B cell (primary cell): ENCODE results near the gene CERK. TPM values are rescaled to one million over a fixed set of nuclear protein-coding genes. Genes with fewer than 3 reads are reported as not detected.

Experiments
- ATAC-seq: fragments of 200-7000 bp; cut with Tn5 transposase; one replicate; pipeline ENCODE4 v1.10.0; 2021; ENCODE audit warnings: low read depth, mild to moderate bottlenecking, moderate number of reproducible peaks, moderate library complexity
- CTCF ChIA-PET: fragments of 350-600 bp; sonication (Branson Sonifier 250); formaldehyde crosslinking; loops from one replicate; lab custom pipeline; 2021; ENCODE audit warnings: antibody characterized with exemption, inconsistent platforms; lab: Charles Lee
- POLR2A ChIA-PET: fragments of 350-600 bp; sonication (Branson Sonifier 250); formaldehyde crosslinking; loops from one replicate; lab custom pipeline; 2021; ENCODE audit warnings: antibody characterized with exemption; lab: Charles Lee
- DNase-seq: peaks from one replicate; pipeline ENCODE4 v3.0.0; 2013
- H2AFZ ChIP-seq: 2 replicates; pipeline ENCODE4 v1.6.1; 2012; ENCODE audit warnings: mild to moderate bottlenecking, low read depth, low read length; ENCODE audit not compliant: insufficient read depth, poor library complexity, severe bottlenecking
- H3K27ac ChIP-seq, 2 donors: 1 replicate in 1 of 2; 2 replicates in 1 of 2; pipeline ENCODE4 v1.5.1; 2012 to 2013; ENCODE audit warnings: low read length in 2 of 2, mild to moderate bottlenecking in 2 of 2, moderate library complexity in 1 of 2
- H3K27me3 ChIP-seq, 4 experiments: fragments of 200-600 bp in 1 of 4; sonication (generic) in 1 of 4; replicated peaks in 1 of 4; 1 replicate in 2 of 4; 2 replicates in 2 of 4; pipeline versions ENCODE4 v1.6.1 to v1.7.0; 2013 to 2016; ENCODE audit warnings: low read length in 3 of 4, mild to moderate bottlenecking in 2 of 4, mixed read lengths in 1 of 4, moderate library complexity in 1 of 4; ENCODE audit not compliant: insufficient read depth in 4 of 4, control insufficient read depth in 3 of 4; ENCODE audit errors: control extremely low read depth in 1 of 4
- H3K36me3 ChIP-seq, 2 experiments: replicated peaks in 1 of 2; 1 replicate in 1 of 2; 2 replicates in 1 of 2; pipeline versions ENCODE4 v1.6.1 to v1.7.1; 2013; ENCODE audit warnings: low read length in 1 of 2; ENCODE audit not compliant: insufficient read depth in 2 of 2, control insufficient read depth in 1 of 2; ENCODE audit errors: control extremely low read depth in 1 of 2, extremely low read depth in 1 of 2
- H3K4me1 ChIP-seq, 2 donors: fragments of 200-600 bp in 1 of 2; sonication (generic) in 1 of 2; 1 replicate in 1 of 2; 2 replicates in 1 of 2; pipeline versions ENCODE4 v1.5.1 to v1.6.1; 2013 to 2017; ENCODE audit warnings: low read length in 2 of 2; ENCODE audit not compliant: control insufficient read depth in 2 of 2, insufficient read depth in 2 of 2
- H3K4me2 ChIP-seq: replicated peaks from 2 replicates; pipeline ENCODE3; 2012; ENCODE audit warnings: mild to moderate bottlenecking, low read depth, low read length; ENCODE audit not compliant: poor library complexity, severe bottlenecking
- H3K4me3 ChIP-seq, 5 experiments: fragments of 200-600 bp in 1 of 5; sonication (generic) in 1 of 5; 1 replicate in 3 of 5; 2 replicates in 2 of 5; pipeline versions ENCODE4 v1.5.1 to v1.7.0; 2011 to 2016; ENCODE audit warnings: low read length in 4 of 5, mild to moderate bottlenecking in 4 of 5, low read depth in 2 of 5, control low read depth in 1 of 5, moderate library complexity in 1 of 5; ENCODE audit not compliant: insufficient read depth in 1 of 5; ENCODE audit errors: control extremely low read depth in 1 of 5, extremely low read depth in 1 of 5
- H3K79me2 ChIP-seq: fragments of 200-600 bp; sonication (generic); one replicate; pipeline ENCODE4 v1.6.0; 2016; ENCODE audit warnings: low read length; ENCODE audit not compliant: control insufficient read depth, insufficient read depth
- H3K9ac ChIP-seq: fragments of 200-600 bp; sonication (generic); 2 replicates; pipeline ENCODE4 v1.6.1; 2017; ENCODE audit warnings: mild to moderate bottlenecking, low read length, moderate library complexity
- H3K9me3 ChIP-seq, 3 donors: one replicate each; pipeline versions ENCODE4 v1.6.1 to v1.7.1; 2013; ENCODE audit warnings: low read length in 2 of 3; ENCODE audit not compliant: control insufficient read depth in 2 of 3, insufficient read depth in 1 of 3; ENCODE audit errors: control extremely low read depth in 1 of 3
- H4K20me1 ChIP-seq: 2 replicates; pipeline ENCODE4 v1.6.0; 2012; ENCODE audit warnings: mild to moderate bottlenecking, low read length; ENCODE audit not compliant: insufficient read depth, control insufficient read depth, poor library complexity, severe bottlenecking
- H3K27ac Mint-ChIP-seq: one replicate; pipeline ENCODE4 v1.8.0; 2021; ENCODE audit warnings: mixed read lengths
- H3K27me3 Mint-ChIP-seq: one replicate; pipeline ENCODE4 v1.8.0; 2021; ENCODE audit warnings: mixed read lengths
- H3K4me1 Mint-ChIP-seq: one replicate; pipeline ENCODE4 v1.8.0; 2021; ENCODE audit warnings: mixed read lengths
- H3K4me3 Mint-ChIP-seq: one replicate; pipeline ENCODE4 v1.8.0; 2021; ENCODE audit warnings: mixed read lengths
- H3K9me3 Mint-ChIP-seq: one replicate; pipeline ENCODE4 v1.8.0; 2022; ENCODE audit warnings: mixed read lengths; ENCODE audit not compliant: insufficient read depth
- CTCF ChIP-seq: fragments of 200-600 bp; IDR thresholded peaks from one replicate; pipeline ENCODE4 v1.8.0; 2022; ENCODE audit warnings: antibody characterized with exemption, mild to moderate bottlenecking
- EZH2 ChIP-seq: IDR thresholded peaks from 2 replicates; pipeline ENCODE4 v1.6.1; 2012; ENCODE audit warnings: borderline replicate concordance, low read depth, mild to moderate bottlenecking, moderate library complexity, low read length; ENCODE audit not compliant: insufficient read depth, poor library complexity, severe bottlenecking
- WGBS: methylation state at CpG from one replicate; pipeline ENCODE4 v1.1.5; 2013; ENCODE audit warnings: missing lambda C conversion rate; ENCODE audit not compliant: insufficient coverage; 5-methylcytosine and 5-hydroxymethylcytosine counted together
- intact Hi-C: fragments of 100-400 bp; cut with micrococcal nuclease; formaldehyde crosslinking; loops from one replicate; pipeline ENCODE4 v1.10.0; 2022
- polyA plus RNA-seq: library from polyadenylated mRNA; depleted of rRNA; stranded (reverse); fragments of >200 nt; gene quantifications from 2 replicates; pipeline ENCODE4 v1.2.3, GENCODE V29; 2012
- total RNA-seq, 2 donors: library from RNA; stranded (reverse); fragments of 120-200 nt in 1 of 2; gene quantifications; 1 replicate in 1 of 2; 2 replicates in 1 of 2; pipeline versions ENCODE4 v1.2.3 to v1.2.4, GENCODE V29; 2013 to 2022

CERK gene
- total and polyA plus RNA-seq, 2 donors (not counting 1 experiment from before 2014, with no cell fraction given): 23.2 to 48.3 TPM

DNA sequence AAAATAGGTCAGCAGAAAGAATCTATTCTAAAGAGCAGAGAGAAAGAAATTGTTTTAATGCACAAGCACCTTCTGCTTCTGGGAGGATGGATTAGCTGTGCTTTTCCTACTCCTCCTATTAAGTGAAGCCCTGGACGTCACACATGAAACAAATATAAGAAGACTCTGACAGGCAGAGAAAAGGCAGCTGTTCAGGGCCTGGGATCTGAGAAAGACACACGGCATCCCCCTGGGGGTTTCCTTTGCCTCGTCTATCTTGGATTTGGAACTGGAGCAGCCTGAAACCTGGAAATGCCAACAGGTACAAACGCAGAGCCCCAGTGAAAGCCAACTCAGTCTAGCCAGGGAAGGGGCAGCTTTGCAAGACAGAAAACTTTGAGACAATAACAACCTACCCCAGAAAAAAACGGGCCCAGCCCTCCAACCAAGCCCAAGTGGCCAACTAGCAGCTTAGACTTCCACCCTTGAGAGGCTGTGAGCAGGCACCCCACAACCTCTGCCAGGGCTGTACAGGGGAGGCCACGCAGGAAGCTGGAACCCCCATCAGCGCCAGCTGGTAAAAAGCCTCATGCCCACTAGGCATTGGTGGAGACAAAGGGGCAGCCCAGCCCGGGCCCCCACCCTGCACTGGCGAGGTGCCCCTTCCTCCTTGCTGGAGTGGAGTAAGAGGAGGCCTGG lies 7.3 kb downstream of the CERK start:
- Histone ChIP-seq H3K27ac (no peak overlapping the region), H3K36me3 (peaks cover 0 to 27% of the 10 kb centered on the region in 2 experiments), H3K79me2 (peaks cover 82% of the 10 kb centered on the region), H2AFZ (no peak overlapping the region), H3K4me3 (no peak overlapping the region), H3K9me3 (no peaks in the 10 kb centered on the region), H3K4me2 (no peak overlapping the region), H3K9ac (no peak overlapping the region), H4K20me1 (peaks cover 93% of the 10 kb centered on the region), H3K27me3 (no peaks in the 10 kb centered on the region), H3K4me1 (peaks cover 28 to 37% of the 10 kb centered on the region in 2 donors)
- ChIA-PET POLR2A (no interaction called here), CTCF (interaction anchor here (0.9 to 1.8 kb wide), 2 partner anchors 72 to 167 kb away, joined by 3 to 6 read pairs; no protein-coding TSS in a partner anchor)
- 83% methylated on average over 9 of the region's 9 CpGs for WGBS
- Mint-ChIP-seq H3K4me3 (no peak overlapping the region), H3K27ac (no peak overlapping the region), H3K4me1 (peaks cover 57% of the 10 kb centered on the region), H3K9me3 (no peaks in the 10 kb centered on the region), H3K27me3 (no peaks in the 10 kb centered on the region)
- TF ChIP-seq EZH2 (no peak), CTCF (no peak)
- intact Hi-C loops: no loop called here
- no peak for ATAC-seq
- no peak for DNase-seq

DNA sequence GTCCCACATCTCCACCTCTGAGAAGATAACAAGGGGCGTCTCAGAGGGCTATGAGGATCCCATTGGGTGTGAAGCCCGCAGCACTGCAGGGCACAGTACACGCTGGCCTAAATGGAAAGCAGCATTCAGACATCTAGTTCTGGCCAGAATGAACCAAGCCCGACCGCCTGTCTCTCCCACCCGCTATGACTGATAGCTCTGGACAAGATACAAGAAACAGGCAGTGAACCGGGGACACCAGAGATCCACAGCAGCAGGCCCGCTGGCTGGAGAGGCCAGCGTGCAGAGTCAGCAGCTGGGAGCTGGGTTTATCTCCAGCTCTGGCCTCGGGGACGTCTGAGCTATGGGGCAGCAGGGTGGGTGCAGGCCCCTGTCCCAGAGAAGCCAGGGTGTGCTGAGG lies 9.6 kb downstream of the CERK start:
- peaks cover 93% of the 10 kb centered on the region for H4K20me1 ChIP-seq
- H3K36me3 ChIP-seq: peaks cover 2 to 34% of the 10 kb centered on the region in 2 experiments
- ChIA-PET CTCF (interaction anchor here (1.7 kb wide), 1 partner anchor 165 kb away, joined by 8 read pairs; no protein-coding TSS in a partner anchor), POLR2A (no interaction called here)
- intact Hi-C loops: no loop called here
- H3K4me1 ChIP-seq: peaks cover 7 to 15% of the 10 kb centered on the region in 2 donors
- H3K79me2 ChIP-seq: peaks cover 99% of the 10 kb centered on the region
- 98% methylated on average over 11 of the region's 11 CpGs for WGBS
- Mint-ChIP-seq H3K27me3 (no peaks in the 10 kb centered on the region), H3K4me1 (peaks cover 39% of the 10 kb centered on the region), H3K4me3 (no peak overlapping the region), H3K27ac (no peak overlapping the region), H3K9me3 (no peaks in the 10 kb centered on the region)
- H3K9ac ChIP-seq: no peak overlapping the region
- no peaks in the 10 kb centered on the region for H3K9me3 ChIP-seq
- H3K4me2 ChIP-seq: no peak overlapping the region
- no peak overlapping the region for H3K27ac ChIP-seq
- no peak for ATAC-seq
- no peak overlapping the region for H2AFZ ChIP-seq
- no peak for DNase-seq
- H3K27me3 ChIP-seq: no peaks in the 10 kb centered on the region
- no peak overlapping the region for H3K4me3 ChIP-seq
- TF ChIP-seq CTCF (no peak), EZH2 (no peak)
